ENCODE results near the gene FUT6.

The FUT6 gene

GRCh38 chr19:5828661-5829566 is 10.6 kb downstream of the FUT6 start:
- DNase-seq, result peak; percentile 81

GRCh38 chr19:5827891-5828660 is 11.4 kb downstream of the FUT6 start:
- peak; percentile 97 for DNase-seq

DNA sequence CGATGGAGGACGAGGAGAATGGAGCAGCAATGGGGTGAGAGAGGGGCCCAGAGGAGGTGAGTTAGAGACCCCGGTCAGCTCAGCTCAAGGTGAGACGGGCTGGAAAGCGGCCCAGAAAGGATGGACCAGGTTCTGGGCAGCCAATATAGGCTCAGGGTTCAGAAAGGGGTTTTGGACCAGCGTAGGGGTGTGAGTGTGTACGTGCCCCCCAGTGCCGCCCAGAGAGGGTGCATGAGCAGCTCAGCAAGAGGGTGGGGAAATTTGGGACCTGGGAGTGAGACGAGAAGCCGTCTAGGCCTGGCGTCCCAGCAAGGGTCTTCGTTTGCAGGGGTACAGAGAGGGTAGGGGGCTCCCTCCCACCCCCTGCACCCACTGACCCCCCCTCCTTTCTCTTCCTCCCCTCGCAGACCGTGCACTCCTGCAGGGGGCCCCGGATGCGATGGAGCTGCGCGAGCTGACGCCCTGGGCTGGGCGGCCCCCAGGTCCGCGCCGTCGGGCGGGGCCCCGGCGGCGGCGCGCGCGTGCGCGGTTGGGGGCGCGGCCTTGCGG is 12.1 kb downstream of the FUT6 start:
- no peak for DNase-seq

DNA sequence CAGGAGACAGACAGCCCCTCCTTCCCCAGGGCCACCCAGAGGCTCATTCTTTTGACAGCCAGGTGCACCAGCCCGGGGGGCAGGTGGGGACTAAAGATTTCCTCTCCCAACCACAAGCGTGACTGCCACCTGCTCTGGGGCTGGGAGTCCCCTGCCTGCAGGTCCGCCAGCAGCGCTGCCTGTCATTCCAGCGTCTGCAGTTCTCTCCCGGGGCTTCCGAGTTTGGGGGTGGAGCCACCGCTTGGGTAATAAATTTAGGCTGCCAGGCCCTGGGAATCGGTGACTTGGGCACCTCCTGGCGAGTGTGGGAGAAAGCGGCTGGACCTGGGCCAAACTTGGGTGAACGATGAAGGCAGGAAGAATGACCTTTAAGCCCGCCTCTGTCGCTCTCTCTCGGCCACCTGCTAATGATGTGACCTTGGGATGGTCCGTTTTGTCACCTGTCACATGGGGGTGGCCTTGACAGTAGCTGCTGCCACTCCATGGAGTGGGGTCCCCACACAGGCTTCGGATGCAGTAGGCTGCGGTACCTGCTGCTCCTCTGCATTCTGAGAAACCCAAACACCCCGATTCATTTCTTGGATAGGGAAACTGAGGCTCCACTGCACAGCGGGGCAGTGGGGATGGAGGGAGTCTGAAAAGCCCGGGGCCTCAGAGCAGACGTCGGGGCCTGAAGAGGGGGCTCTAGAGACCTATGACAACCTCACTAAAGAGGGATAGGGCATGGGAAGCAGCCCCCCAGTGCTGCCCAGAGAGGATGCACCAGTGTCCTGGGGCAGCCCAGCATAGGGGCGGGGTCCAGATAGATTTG is 12.8 kb downstream of the FUT6 start:
- peak; percentile 69 for DNase-seq

- DNase-seq, result no peak
These were observed 14.3 kb downstream of the FUT6 start for GRCh38 chr19:5825178-5825577.

- no peak for DNase-seq
These were observed 14.8 kb downstream of the FUT6 start for GRCh38 chr19:5824751-5825150.

- no peak for DNase-seq
These were observed 15.8 kb downstream of the FUT6 start for GRCh38 chr19:5823579-5824281.

GRCh38 chr19:5822181-5822844 is 17.2 kb downstream of the FUT6 start:
- DNase-seq, result no peak

DNA sequence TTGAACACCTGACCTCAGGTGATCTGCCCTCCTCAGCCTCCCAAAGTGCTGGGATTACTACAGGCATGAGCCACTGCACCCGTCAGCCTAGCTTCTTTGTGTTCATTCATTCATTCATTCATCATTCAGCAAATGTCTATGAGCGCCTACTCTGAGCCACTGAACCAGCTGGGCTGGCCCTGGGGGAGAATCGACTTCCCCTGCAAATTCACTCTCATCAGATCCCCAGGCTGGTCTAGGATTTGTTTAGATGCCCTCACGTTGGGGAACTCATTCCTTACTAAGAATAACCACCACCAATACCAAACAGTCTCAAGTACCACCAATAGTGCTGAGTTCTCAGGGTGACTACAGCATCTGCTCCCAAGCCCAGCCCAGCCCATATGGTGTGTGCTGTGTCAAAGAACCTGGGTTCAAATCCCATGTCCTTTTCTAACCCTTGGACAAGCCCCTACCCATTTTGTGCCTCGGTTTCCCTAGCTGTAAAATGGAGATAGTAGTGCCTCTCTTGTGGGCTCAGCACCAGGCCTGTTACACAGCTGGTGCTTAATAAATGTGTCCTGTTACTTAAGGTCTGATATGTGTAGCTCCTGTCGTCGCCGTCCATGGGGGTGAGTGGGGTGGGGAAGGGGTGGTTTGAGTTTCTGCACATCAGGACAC is 17.9 kb downstream of the FUT6 start:
- DNase-seq, result no peak

DNA sequence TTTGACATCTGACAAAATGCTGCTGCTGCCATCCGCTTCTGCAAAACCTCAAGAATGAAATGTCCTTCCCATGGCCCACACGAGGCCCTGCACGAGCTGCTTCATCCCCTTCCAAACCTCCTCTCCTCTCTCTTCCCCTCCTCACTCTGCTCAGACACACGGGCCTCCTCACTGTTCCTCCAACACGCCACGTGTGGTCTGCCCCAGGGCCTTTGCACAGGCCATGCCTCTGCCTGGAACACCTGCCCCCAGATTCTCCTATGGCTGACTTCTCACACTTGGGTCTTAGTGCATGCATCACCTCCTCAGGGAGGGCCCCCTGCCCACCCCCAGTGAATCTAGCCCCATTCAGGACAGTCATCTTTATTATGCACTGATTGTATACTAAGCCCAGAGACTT is 18.7 kb downstream of the FUT6 start:
- no peak for DNase-seq

DNA sequence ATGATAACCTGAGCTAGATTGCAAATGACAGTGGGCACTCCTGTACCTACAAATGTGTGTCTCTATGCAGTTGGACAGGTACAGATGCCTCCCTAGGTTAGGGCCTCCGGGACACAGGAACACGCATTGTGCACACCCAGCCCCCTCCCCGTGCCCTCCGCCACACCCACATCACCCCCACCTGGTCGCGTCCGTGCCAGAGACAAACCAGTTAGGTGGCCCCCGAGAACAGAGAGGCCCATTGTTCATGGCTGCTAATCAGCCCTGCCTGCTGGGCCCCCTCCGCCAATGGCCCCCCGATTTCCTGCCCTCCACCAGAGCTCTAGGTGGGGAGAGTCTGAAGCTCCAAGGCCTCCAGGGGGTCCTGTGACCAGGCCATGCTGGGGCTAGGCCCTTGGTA is 20.9 kb downstream of the FUT6 start:
- no peak for DNase-seq

- no peak for DNase-seq
These were observed 22.3 kb downstream of the FUT6 start for GRCh38 chr19:5817218-5817617.

- DNase-seq, result no peak
These were observed 24.7 kb downstream of the FUT6 start for GRCh38 chr19:5814852-5815246.

DNA sequence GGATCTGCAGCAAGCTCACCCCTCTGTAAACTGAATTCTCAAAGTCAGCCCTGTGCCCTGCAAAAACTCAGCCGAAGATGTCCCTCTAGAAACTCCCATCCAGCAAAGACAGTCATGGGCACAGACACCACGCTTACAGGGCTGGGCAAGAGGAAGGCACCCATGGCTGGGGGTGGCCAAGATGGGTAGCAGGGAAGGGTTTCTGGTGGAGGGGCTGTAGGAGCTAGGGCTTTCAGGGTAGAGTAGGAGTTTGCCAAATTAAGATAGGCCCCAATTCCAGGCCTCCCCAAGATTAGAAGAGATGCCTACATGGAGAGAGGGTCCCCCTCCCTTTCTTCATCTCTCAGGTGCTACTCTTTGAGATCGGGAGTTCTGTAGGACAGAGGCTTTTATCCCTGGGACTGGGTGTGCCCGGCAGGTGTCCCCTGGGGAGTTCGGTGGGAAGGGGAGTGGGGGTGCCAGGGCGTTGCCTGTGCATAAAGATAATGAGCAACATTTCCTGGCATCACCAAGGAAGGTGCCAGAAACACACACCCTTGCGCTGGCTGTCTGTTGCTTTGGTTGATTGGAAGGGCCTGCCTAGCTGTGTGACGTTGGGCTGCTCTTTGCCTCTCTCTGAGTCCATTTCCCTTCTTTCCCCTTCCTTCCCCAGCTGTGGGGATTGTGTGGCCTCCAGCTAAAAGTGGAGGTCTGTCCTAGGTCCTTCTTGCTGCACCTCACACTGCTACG is 25.2 kb downstream of the FUT6 start:
- DNase-seq, result no peak

DNA sequence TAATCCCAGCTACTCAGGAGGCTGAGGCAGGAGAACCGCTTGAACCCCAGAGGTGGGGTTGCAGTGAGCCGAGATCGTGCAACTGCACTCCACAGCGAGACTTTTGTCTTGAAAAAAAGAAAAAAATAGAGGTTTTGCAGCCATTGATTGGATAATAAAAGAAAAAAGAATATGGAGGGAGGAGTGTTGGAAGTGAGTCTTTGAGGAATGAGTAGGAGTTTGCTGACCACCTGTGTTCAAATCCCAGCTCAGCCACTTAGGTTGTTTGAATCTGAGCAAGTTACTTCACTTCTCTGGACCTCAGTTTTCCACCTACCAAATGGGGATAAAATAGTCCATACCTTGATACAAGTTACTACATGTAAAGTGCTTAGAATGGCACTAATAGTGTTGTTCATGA is 28.4 kb downstream of the FUT6 start:
- no peak for DNase-seq

DNA sequence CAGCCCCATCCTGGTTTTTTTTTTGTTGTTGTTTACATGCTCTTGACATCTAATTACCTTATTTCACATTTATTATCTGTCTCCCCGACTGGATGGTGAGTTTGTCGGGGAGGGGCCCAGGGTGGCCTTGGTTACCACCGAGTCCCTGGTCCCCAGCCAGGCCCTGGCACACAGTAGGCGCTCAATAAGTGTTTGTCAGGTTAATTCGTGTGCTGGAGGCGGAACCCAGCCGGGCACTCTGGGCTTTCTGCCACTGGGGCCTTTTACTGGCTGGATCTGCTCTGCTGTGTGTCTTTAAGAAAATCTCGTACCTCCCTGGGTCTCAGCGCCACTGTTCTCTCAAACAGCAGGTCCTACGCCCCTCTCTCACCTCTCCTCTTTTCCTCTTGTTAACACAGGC is 30.0 kb downstream of the FUT6 start:
- no peak for DNase-seq

- DNase-seq, result no peak
These were observed 30.4 kb downstream of the FUT6 start for GRCh38 chr19:5809053-5809452.

DNA sequence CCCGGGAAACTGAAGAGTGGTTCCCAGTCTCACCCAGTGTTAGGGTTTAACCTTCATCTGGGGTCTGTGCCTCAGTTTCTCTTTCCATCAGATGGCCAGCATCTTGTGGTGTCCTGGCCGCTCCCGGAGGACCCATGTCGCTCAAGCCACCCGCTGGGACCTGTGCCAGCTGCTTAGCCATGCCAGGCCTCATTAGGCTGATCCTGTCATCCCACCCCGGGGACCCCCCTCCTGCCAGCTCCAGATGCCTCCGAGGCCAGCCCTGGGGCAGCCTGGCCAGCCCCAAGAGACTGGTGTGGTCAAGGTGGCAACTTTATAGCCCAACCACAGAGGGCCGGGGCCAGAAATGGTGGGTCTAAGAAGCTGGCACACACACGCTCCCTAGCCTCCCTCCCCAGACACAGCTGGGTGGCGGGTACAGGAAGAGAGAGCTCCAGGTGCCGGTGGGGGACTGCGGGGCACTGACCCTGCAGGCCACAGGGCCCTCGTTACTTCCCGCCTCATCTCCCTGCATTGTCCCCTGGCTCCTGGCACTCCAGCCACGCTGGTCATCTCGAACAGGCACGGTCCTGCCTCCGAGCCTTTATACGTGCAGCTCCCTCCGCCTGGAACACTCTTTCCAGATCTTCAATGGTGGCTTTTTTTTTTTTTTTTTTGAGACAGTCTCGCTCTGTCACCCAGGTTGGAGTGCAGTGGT is 31.2 kb downstream of the FUT6 start:
- no peak for DNase-seq

GRCh38 chr19:5806905-5807304 is 32.6 kb downstream of the FUT6 start:
- no peak for DNase-seq
